Right cardiac atrium (tissue), 5 donors: Measurements from ENCODE around the gene PGD. TPM values are rescaled to one million over a fixed set of nuclear protein-coding genes. Genes with fewer than 3 reads are reported as not detected.
"Not testable (repeated sequence)": the region's sequence is repeated elsewhere in the genome, so short reads cannot be mapped to it uniquely, and the experiment has no call there.

ENCODE experiments used
- ATAC-seq, 2 donors: fragments of 200-7000 bp; cut with Tn5 transposase; one replicate each; pipeline versions ENCODE4 v1.8.0 to v1.9.1; 2020; ENCODE audit warnings: moderate library complexity in 2 of 2, mild to moderate bottlenecking in 1 of 2
- DNase-seq, 3 donors: peaks; one replicate each; pipeline ENCODE4 v3.0.0-alpha.2; 2020
- H3K27ac ChIP-seq: one replicate; pipeline ENCODE4 v1.5.1; 2013; ENCODE audit warnings: mild to moderate bottlenecking, low read length, control low read depth, moderate library complexity
- H3K27me3 ChIP-seq: one replicate; pipeline ENCODE4 v1.6.1; 2013; ENCODE audit not compliant: control insufficient read depth, insufficient read depth
- H3K4me1 ChIP-seq: one replicate; pipeline ENCODE4 v1.6.1; 2013; ENCODE audit warnings: low read length; ENCODE audit not compliant: control insufficient read depth, insufficient read depth
- H3K4me3 ChIP-seq: one replicate; pipeline ENCODE4 v1.5.1; 2013; ENCODE audit warnings: low read length, control low read depth
- H3K9me3 ChIP-seq: one replicate; pipeline ENCODE4 v1.6.1; 2013; ENCODE audit warnings: low read length; ENCODE audit not compliant: control insufficient read depth
- WGBS: extraction: QIAGEN DNeasy Blood & Tissue Kit; methylation state at CpG from one replicate; pipeline ENCODE4 v1.1.7; 2013; 5-methylcytosine and 5-hydroxymethylcytosine counted together
- intact Hi-C, 4 donors: fragments of 100-400 bp; cut with DNase I; formaldehyde crosslinking; loops; one replicate each; pipeline versions ENCODE4 v1.11.0 to v1.14.0; 2022 to 2023
- long read RNA-seq, 4 donors: library from polyadenylated mRNA; unstranded; transcript quantifications; one replicate each; pipeline ENCODE4 v2.0.0, GENCODE V29; 2020 to 2021
- polyA plus RNA-seq: library from polyadenylated mRNA; stranded (reverse); fragments of 200-250 nt; gene quantifications from one replicate; pipeline ENCODE4 v1.2.3, GENCODE V29; 2013
- total RNA-seq, 4 donors: library from RNA; stranded (reverse); fragmentation: NEBNext Ultra II Directional; extraction: Animal tissue kit (Norgen Biotek cat#: 25700); gene quantifications; one replicate each; pipeline ENCODE4 v1.2.1, GENCODE V29; 2021
- donor health status: healthy with polysubstance abuse.
- donor health status: DM: no; HTN: yes; CAD: no.
- donor health status: DM: no; HTN: no; CAD: no.
- donor health status: DM: no; HTN: yes; CAD: no; lungs with severe emphysema.
- donor health status: DM: yes; HTN: yes; CAD: no.

Gene PGD
- total RNA-seq (10 to 100 TPM; 30.8 to 38.8 (median 36.2) TPM), polyA plus RNA-seq (25.8 TPM)
- long read RNA-seq, donor 1, transcript PGD-201 (13 exons, 1,885 nt): major isoform, 53 of 65 reads
- long read RNA-seq, donor 1, partial matches to known transcripts: 8 of 65 reads
- long read RNA-seq, donor 1, other reads (novel, unspliced or antisense): 4 of 65 reads
- long read RNA-seq, donor 2, transcript PGD-201 (13 exons, 1,885 nt): major isoform, 26 of 30 reads
- long read RNA-seq, donor 2, partial matches to known transcripts: 2 of 30 reads
- long read RNA-seq, donor 2, other reads (novel, unspliced or antisense): 2 of 30 reads
- long read RNA-seq, donor 3, transcript PGD-201 (13 exons, 1,885 nt): major isoform, 177 of 198 reads
- long read RNA-seq, donor 3, partial matches to known transcripts: 11 of 198 reads
- long read RNA-seq, donor 3, other reads (novel, unspliced or antisense): 10 of 198 reads
- long read RNA-seq, donor 4, transcript PGD-201 (13 exons, 1,885 nt): major isoform, 21 of 23 reads
- long read RNA-seq, donor 4, partial matches to known transcripts: 2 of 23 reads
- long read RNA-seq, donor 4, other reads (novel, unspliced or antisense): 0 of 23 reads

GRCh38 chr1:10398734-10399443 lies at the start of gene PGD:
PGD (plus strand) TSS chr1:10399064; CDS start chr1:10399118, 54 bp downstream.
- Histone ChIP-seq H3K4me3 (peak within 1 kb of the TSS; percentile 77), H3K27me3 (no peaks in the 10 kb centered on the region), H3K4me1 (no peaks in the 10 kb centered on the region), H3K27ac (peak within 1 kb of the TSS; percentile 69), H3K9me3 (no peaks in the 10 kb centered on the region)
- ATAC-seq: peak; percentile 100
- intact Hi-C loops: no loop called here
- WGBS: under 1% methylated on average over 76 of the region's 76 CpGs
- peak; percentile 99 to 100 (median 99) for DNase-seq

- WGBS: 54% methylated on average over 4 of the region's 4 CpGs
- no peaks in the 10 kb centered on the region for H3K4me1 ChIP-seq
- H3K27me3 ChIP-seq: no peaks in the 10 kb centered on the region
- no peak for DNase-seq
- no peak for ATAC-seq
- H3K27ac ChIP-seq: no peak overlapping the region
- no peaks in the 10 kb centered on the region for H3K9me3 ChIP-seq
- intact Hi-C loops: no loop called here
- no peak overlapping the region for H3K4me3 ChIP-seq
Measured at GRCh38 chr1:10353282-10353681, 45.6 kb upstream of the PGD start.

DNA sequence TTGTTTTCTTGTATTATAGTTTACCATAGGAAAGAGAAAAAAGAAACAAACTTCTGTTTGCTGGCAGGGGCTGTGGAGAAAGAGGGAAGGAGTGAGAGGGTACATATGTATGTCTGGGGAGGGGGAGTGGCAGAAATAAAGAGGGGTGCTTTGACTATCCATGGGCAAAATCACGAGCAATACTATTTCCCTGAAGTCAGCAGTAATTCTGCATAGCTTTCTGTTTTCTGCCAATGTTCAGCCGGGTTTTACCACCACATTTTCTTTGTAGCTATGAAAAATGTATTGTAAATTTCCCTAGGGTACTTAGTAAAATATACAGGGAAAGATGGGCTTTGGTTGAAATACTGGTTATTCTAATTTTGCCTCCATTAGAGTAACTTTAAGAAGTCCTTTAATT lies 45.2 kb upstream of the PGD start:
- no peaks in the 10 kb centered on the region for H3K27me3 ChIP-seq
- no peak for ATAC-seq
- no peaks in the 10 kb centered on the region for H3K4me1 ChIP-seq
- H3K9me3 ChIP-seq: no peaks in the 10 kb centered on the region
- DNase-seq: no peak
- intact Hi-C loops: no loop called here
- no peak overlapping the region for H3K27ac ChIP-seq
- H3K4me3 ChIP-seq: no peak overlapping the region
- WGBS: 60% methylated on average over 2 of the region's 2 CpGs

DNA sequence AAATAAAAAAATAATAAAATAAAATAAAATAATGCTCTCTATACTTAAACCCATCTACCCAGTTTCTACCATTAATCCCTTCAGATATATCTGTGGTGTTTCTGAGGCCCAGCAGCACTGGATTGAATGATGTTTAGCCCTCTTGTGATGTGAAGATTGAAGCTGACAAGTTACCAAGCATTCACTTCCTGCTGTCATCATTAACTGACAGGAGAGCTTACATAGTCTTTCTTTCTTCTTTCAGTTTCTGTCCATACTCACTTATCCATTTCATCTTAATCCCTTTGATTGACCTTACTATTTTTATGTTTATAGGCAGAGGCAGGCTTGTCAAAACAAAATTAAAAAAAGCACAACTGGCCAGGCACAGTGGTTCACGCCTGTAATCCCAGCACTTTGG lies 38.8 kb upstream of the PGD start:
- H3K9me3 ChIP-seq: no peaks in the 10 kb centered on the region
- H3K4me1 ChIP-seq: no peaks in the 10 kb centered on the region
- no peak overlapping the region for H3K4me3 ChIP-seq
- DNase-seq (no peak), ATAC-seq (no peak)
- intact Hi-C loops: no loop called here
- WGBS: 92% methylated on average over 1 of the region's 1 CpG
- H3K27me3 ChIP-seq: no peaks in the 10 kb centered on the region
- H3K27ac ChIP-seq: no peak overlapping the region

DNA sequence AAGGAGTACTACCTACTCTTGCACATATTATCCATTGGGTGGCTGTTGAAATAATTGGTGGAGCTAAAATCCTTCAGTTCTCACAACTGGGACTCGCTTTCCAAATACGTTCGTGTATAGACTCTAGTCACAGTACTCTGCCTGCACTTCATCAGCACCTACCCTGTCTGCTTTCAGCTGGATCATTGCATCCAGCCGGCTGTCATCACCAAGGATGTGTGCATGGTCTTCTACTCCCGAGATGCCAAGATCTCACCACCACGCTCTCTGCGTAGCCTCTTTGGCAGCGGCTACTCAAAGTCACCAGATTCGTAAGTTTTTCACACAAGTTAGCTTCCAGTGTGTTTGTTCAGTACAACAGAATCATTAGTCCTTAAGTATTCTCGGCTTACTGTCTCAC lies 37.3 kb upstream of the PGD start:
- WGBS: 67% methylated on average over 10 of the region's 10 CpGs
- Histone ChIP-seq H3K4me3 (no peak overlapping the region), H3K27me3 (no peaks in the 10 kb centered on the region), H3K27ac (no peak overlapping the region), H3K4me1 (no peaks in the 10 kb centered on the region), H3K9me3 (no peaks in the 10 kb centered on the region)
- intact Hi-C loops: no loop called here
- DNase-seq: peak in 2 of 3 donors; percentile 59 to 70
- peak; percentile 71 to 88 for ATAC-seq

DNA sequence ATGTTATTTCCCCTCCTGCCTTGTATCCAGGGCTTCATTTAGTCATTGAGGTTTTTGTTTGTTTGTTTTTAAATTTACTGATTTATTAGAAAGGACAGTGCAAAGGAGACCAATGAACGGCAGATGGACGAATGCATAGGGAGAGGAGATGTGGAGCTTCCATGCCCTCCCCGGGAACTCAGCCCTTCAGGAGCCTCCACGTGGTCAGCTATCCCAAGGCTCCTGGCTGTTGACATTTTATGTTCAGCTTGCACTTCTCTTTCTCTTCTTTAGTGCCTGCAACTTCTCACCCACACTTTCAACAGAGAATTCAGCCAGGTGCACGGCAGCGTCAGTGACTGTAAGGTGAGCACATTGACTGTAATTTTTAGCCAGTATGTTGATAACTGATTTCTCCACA lies 30.7 kb upstream of the PGD start:
- Histone ChIP-seq H3K27me3 (no peaks in the 10 kb centered on the region), H3K27ac (no peak overlapping the region), H3K9me3 (no peaks in the 10 kb centered on the region), H3K4me1 (no peaks in the 10 kb centered on the region), H3K4me3 (no peak overlapping the region)
- WGBS: 80% methylated on average over 6 of the region's 6 CpGs
- ATAC-seq (no peak), DNase-seq (no peak)
- intact Hi-C loops: no loop called here

- intact Hi-C loops: loop anchor here in 1 of 4 donors (10.0 kb wide), 1 partner anchor 50 kb away; no protein-coding TSS in a partner anchor
- Histone ChIP-seq H3K4me3 (no peak overlapping the region), H3K4me1 (peaks cover 4% of the 10 kb centered on the region), H3K27ac (no peak overlapping the region), H3K27me3 (no peaks in the 10 kb centered on the region), H3K9me3 (no peaks in the 10 kb centered on the region)
- 88% methylated on average over 8 of the region's 8 CpGs for WGBS
- DNase-seq (no peak), ATAC-seq (no peak)
Measured at GRCh38 chr1:10374442-10374860, 24.4 kb upstream of the PGD start.

- intact Hi-C loops: loop anchor here (2.0 to 10.0 kb wide), 3 partner anchors 47 to 51 kb away; no protein-coding TSS in a partner anchor
- not testable (repeated sequence) for H3K4me1 ChIP-seq, H3K27ac ChIP-seq, H3K4me3 ChIP-seq, H3K9me3 ChIP-seq, H3K27me3 ChIP-seq
- peak; percentile 78 to 89 for ATAC-seq
- DNase-seq: peak; percentile 76 to 87 (median 82)
- 24% methylated on average over 14 of the region's 14 CpGs for WGBS
Measured at GRCh38 chr1:10377365-10378029, 21.4 kb upstream of the PGD start.

GRCh38 chr1:10378081-10378841 lies 20.6 kb upstream of the PGD start:
- no peaks in the 10 kb centered on the region for H3K27me3 ChIP-seq
- H3K9me3 ChIP-seq: no peaks in the 10 kb centered on the region
- H3K27ac ChIP-seq: no peak overlapping the region
- no peak overlapping the region for H3K4me3 ChIP-seq
- intact Hi-C loops: loop anchor here in 3 of 4 donors (5.0 to 10.0 kb wide), 2 partner anchors 47 to 49 kb away; no protein-coding TSS in a partner anchor
- DNase-seq (peak; percentile 49 to 70 (median 61)), ATAC-seq (peak; percentile 18 to 65)
- 59% methylated on average over 15 of the region's 15 CpGs for WGBS
- peaks cover 4% of the 10 kb centered on the region for H3K4me1 ChIP-seq

DNA sequence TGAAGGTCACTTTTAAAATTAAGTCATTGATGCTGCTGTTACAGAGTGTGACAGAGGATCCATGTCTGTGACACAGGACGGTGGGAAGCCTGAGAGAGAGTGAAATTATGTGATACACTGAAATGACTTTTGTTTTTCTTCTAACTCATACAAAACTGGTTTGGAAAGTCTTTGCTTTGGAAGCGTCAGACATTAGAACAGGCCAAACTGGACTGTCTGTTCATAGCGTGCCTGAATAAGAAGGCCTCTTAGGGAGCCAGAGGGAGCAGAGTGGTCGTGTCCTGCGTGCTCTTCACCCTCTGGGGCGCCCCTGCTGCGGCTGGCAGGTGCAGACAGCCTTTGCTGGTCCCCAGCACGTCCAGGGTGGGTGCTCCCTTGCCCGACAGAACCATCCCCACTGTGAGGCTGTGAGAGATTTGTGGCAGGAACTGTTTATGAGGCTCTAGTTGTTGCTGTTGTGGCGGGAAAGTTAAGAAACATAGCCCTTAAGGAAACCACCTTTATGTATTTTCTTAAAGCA lies 19.7 kb upstream of the PGD start:
- peaks cover 4% of the 10 kb centered on the region for H3K4me1 ChIP-seq
- no peaks in the 10 kb centered on the region for H3K9me3 ChIP-seq
- no peak for ATAC-seq
- DNase-seq: no peak
- H3K27ac ChIP-seq: no peak overlapping the region
- intact Hi-C loops: loop anchor here in 3 of 4 donors (5.0 to 10.0 kb wide), 2 partner anchors 46 to 48 kb away; no protein-coding TSS in a partner anchor
- no peak overlapping the region for H3K4me3 ChIP-seq
- no peaks in the 10 kb centered on the region for H3K27me3 ChIP-seq
- WGBS: 83% methylated on average over 10 of the region's 10 CpGs
